GM03348 (cell line): Measurements from ENCODE around the gene FAM47E.

ENCODE experiments used
- DNase-seq: peaks from one replicate; pipeline ENCODE4 v3.0.0; 2012; ENCODE audit warnings: low spot score

The FAM47E gene

GRCh38 chr4:76251441-76252270 is at the start of gene FAM47E:
Gene FAM47E, plus strand, starts transcription at chr4:76251721. Its CDS starts 26 bp downstream, at chr4:76251747.
- peak; percentile 56 for DNase-seq

GRCh38 chr4:76203541-76203940 is 48.0 kb upstream of the FAM47E start:
- no peak for DNase-seq

- DNase-seq, result no peak
Observed at GRCh38 chr4:76204936-76205335, 46.6 kb upstream of the FAM47E start.

- DNase-seq, result no peak
Observed at GRCh38 chr4:76205476-76205875, 46.0 kb upstream of the FAM47E start.

GRCh38 chr4:76206222-76206942 is 45.1 kb upstream of the FAM47E start:
- peak; percentile 22 for DNase-seq

DNA sequence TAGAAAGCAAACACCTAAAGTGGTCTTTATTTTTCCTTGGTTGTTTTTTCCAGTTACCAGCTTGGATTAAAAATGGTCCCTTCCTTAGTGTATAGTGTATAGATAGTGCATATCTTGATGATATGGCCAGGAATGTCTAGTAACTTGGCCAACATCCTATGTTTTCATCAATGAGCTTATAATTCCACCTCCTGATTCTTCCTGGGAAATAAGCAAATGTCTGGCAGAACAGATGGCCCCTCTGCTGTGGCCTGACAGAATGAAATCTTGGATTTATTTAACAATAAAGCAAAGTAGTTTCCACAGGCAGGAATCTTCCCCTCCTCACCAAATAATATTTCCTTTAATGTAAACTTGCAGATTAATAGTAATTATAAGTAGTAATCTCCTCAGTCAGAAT is 44.0 kb upstream of the FAM47E start:
- DNase-seq, result no peak

- DNase-seq, result peak; percentile 82
Observed at GRCh38 chr4:76208005-76208765, 43.3 kb upstream of the FAM47E start.

DNA sequence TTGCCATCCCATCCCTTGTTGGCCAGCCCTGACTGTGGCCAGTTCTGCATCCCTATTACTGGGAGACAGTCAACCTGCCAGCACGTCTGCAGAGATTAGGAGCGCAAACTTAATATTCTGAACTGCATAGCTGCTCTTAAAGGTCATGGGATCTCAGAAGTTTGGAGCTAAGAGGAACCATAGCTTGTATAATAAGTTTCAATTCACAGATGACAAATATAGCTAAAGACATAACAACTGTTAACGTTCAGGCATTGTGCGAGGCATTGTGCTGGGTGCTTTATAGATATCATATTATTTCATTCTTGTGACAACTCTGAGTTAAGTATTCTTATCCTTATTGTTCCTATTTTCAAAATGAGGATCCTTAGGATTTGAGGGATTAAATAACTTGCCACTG is 41.6 kb upstream of the FAM47E start:
- no peak for DNase-seq

GRCh38 chr4:76210452-76210851 is 41.1 kb upstream of the FAM47E start:
- no peak for DNase-seq

DNA sequence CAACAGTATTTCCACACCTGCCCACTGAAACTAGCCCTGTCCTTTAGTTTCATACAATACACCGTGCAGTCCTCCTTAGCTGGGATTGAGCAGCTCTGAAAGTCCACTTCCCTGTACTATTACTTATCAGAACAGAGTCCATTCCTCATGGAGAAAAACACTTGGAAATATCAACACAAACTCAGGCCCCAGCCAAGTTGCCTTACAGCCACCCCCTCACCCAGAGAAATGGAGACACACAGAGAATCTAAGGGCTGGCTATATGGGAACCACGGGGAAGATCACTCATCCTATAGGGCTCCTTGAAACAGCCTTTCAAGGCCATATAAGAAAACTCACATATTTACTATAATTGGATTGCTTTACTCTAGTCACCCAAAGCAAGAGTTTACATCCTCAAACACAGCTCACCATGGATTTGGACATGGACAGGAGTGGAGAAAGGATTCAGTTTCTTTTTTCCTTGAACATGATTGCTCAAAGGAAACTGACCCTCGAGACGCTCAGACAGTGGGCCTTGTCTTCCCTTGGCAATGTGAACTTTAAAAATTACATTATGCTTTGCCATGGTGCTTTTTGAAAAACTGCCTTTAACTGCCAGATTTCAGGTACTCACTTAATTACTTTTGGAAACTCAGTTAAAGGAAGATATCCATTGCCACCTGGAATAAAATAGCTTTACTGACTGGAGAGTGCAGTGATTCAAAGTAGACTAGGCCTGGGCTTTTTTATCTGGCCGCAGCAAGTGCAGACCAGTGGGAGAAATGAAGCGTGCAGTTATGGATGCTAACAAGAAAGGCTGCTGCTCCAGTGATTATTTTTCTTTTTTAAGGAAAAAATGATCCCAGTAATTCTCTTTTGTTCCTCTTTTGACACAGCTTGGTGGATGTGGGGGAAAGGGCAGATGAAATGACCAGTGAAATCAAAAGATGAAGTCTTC is 39.5 kb upstream of the FAM47E start:
- no peak for DNase-seq

DNA sequence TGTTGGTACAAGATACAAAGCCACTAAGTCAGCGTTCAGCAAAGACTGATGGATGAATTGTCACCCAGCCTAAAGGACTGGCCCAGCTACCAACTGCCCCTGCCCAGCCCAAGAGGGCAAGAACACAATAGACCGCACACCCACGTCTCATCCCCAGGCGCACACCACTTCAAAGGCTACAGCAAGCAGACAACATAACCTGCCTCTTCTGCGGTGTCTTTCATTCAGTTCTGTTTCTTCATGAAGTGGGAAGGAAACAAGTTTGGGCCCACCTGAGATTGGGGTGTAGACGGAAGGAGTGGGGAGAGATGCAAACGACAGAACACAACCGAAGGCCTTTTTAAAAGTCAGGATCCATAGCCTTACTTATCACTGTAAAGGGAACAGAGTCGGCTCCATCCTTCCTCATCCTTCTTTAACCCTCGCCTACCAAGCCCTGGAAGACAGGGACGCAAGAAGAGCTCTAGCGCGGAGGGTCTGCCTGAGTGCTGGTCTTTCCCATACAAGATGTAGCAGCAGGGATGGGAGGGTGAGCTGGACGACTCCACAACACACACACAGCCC is 38.6 kb upstream of the FAM47E start:
- DNase-seq, result peak; percentile 30

- peak; percentile 97 for DNase-seq
Observed at GRCh38 chr4:76213415-76214176, 37.9 kb upstream of the FAM47E start, which contains the start of gene SCARB2. Gene SCARB2, minus strand, starts transcription at chr4:76213824. Its CDS starts 281 bp downstream, at chr4:76213543.

DNA sequence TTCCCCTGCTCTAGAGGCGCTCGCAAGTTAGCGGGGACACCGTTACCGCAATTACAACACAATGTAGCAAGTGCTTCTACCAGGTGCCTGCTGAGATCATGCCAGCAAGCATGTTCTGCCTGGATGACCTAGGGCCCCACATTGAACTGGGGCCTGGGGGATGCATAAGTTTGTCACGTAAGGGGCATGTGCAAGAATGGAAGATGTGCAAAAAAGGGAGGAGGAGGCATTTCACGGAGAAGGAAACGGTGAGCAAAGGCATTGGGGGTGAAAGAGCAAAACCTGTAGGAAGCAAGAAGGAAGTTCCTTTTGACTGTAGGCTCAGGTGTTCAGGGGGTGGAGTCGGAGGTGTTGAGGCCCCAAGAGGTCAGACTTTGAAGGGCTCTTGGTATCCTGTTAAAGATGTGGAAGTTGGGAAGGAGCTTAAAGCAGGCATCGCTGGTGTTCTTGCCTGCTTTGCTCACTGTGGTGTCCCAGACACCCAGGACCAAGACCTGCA is 37.3 kb upstream of the FAM47E start:
- DNase-seq, result no peak

GRCh38 chr4:76215077-76215476 is 36.4 kb upstream of the FAM47E start:
- DNase-seq, result no peak

GRCh38 chr4:76216524-76216923 is 35.0 kb upstream of the FAM47E start:
- DNase-seq, result no peak

- DNase-seq, result no peak
Observed at GRCh38 chr4:76216975-76217814, 34.3 kb upstream of the FAM47E start.

DNA sequence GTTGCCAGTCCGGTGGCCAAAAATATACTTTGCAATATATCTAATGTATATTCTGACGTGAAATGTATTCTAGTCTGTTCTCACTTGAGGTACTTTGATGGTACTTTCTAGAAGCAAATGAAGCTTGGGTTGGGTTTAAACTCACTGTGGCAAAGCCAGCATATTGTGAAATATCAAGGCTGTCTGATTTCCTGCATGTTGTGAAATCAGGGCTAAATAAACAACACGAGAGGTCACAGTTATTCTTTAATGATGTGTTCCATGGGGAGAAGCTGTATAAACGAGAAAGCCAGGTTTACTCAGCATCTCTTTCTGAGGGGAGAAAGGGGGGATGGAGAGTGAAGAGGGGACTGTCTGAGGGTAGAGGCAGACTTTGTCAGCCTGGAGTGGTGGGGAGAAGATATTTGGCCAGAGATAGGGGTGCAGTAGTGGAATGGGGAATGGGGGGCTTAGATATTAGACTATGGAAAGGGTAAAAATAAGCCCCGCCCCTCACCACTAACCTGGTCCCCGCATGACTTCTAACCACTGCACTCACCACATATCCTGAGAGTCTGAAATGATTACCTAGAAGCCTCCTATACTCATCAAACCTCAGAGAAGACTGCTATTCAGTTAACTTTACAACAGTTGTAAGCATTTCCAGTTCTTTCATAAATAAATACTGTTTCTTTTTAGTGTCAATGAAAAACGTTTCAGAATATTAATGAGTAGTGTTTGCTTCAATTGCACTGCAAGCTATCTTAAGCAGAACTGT is 32.0 kb upstream of the FAM47E start:
- DNase-seq, result peak; percentile 69

DNA sequence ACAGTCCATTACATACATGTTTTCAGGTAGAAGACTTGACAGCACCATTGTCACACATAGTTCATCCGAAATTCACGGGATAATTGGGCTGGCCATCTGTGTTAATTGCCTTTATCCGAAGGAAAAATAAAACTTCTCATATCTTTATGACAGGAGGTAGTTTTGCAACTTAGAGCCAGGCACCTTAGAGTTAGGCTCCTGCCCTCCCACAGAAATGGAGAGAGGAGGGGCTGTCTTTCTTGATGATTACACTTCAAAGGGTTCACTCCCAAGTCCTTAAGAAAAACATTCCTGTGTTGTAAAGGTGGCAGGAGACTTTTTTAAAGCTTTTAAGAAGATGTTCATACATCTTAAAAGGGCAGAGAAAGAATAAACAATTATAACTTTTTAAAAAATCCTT is 27.4 kb upstream of the FAM47E start:
- no peak for DNase-seq
